ENCODE measurements around the gene MSANTD1. TPM values are rescaled to one million over a fixed set of nuclear protein-coding genes. Genes with fewer than 3 reads are reported as not detected.

The MSANTD1 gene
- total and polyA plus RNA-seq, 10 of the 15 experiments (the other 5 are each of a cell fraction or from before 2014, with no cell fraction given), result 0.07 to 0.87 (median 0.22) TPM; not detected in 2

DNA sequence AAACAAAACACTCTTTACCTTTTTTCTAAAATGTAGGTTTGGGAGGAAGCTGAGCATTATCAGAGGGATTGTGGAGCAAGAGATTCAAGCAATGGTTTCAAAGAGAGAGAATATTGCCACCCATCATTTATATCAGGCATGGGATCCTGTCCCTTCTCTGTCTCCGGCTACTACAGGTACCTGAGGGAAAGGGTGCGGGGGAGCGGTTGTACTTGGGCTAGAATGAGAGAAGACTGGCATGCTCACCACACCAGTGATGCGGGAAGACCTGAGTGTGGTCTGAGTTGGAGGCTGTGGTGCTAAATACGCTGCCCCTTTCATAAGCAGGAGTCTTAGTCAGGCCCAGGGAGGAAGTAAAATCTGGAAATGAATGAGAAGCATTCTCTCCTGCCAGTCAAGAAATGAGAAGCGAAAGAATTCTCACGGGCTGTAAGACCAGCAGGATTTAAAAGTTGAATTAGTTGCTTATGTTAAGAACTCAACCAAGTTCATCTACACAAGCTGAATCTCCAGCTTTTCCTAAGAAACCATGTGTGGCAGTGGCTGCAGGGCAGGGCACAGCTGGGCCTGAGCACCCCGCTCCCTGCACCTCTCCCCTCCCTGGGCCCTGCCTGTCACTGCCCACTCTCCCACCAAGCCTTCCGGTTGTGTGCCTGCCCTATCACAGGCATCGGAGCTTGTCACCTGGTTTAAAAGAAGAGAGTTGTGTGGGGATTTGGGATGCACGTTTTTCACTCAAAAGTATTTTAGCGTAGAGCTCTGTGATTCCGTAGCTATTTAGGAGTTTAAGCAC, 24.8 kb upstream of the MSANTD1 start (continued):
- TF ChIP-seq, protein P1, sequence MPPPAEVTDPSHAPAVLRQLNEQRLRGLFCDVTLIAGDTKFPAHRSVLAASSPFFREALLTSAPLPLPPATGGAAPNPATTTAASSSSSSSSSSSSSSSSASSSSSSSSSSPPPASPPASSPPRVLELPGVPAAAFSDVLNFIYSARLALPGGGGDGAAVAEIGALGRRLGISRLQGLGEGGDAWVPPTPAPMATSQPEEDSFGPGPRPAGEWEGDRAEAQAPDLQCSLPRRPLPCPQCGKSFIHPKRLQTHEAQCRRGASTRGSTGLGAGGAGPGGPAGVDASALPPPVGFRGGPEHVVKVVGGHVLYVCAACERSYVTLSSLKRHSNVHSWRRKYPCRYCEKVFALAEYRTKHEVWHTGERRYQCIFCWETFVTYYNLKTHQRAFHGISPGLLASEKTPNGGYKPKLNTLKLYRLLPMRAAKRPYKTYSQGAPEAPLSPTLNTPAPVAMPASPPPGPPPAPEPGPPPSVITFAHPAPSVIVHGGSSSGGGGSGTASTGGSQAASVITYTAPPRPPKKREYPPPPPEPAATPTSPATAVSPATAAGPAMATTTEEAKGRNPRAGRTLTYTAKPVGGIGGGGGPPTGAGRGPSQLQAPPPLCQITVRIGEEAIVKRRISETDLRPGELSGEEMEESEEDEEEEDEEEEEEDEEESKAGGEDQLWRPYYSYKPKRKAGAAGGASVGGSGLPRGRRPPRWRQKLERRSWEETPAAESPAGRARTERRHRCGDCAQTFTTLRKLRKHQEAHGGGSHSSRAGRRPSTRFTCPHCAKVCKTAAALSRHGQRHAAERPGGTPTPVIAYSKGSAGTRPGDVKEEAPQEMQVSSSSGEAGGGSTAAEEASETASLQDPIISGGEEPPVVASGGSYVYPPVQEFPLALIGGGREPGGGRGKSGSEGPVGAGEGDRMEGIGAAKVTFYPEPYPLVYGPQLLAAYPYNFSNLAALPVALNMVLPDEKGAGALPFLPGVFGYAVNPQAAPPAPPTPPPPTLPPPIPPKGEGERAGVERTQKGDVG (CRISPR knock-in tag; IDR thresholded peaks at IDR 0.05), result no peak
- TF ChIP-seq CREB1 (IDR thresholded peaks at IDR 0.05; ENCODE audit: low read depth) (no peak), SMC3 (IDR thresholded peaks at IDR 0.05; ENCODE audit: borderline replicate concordance, low read length) (no peak)

DNA sequence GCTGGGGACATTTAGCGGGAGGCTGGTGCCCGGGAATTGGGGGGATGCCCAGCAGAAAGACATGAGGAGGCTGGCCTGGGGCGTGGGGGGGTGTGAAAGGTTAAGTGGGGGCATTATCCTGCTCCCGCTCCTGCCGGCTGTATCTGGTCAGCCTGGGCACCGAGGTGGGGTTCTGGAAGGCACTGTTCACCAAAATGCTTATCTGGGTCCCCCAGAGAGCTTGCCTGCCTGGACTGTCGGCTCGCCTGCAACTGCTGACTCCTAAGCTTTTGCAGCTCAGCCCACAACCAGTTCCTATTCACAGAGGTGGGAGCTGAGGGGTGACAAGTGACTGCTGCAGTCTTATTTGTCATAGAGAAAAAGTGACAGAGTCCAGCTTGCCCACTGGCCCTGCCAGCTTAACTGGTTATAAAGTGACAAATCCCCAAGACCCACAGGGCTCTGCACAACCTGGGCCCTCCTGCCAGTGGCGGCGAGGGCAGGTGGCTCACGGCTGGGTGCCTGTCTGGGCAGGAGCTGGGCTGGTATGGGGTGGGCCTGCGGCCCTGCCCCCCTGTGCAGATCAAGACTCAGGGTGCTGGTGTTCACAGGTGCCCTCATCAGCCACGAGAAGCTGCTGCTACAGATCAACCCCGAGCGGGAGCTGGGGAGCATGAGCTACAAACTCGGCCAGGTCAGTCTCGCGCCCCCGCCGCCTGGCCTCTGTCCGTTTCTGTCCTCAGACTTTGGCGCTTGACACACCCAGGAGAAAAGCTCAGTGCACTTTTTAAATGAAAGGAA, 23.7 kb upstream of the MSANTD1 start:
- no peak for TF ChIP-seq SREBF2 (IDR thresholded peaks at IDR 0.05; ENCODE audit: low read length)
- TF ChIP-seq, protein P2, sequence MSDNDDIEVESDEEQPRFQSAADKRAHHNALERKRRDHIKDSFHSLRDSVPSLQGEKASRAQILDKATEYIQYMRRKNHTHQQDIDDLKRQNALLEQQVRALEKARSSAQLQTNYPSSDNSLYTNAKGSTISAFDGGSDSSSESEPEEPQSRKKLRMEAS (IDR thresholded peaks at IDR 0.05; ENCODE audit: low read depth, low read length), result no peak
- TF ChIP-seq NBN (IDR thresholded peaks at IDR 0.05), result no peak
- no peak for TF ChIP-seq WRNIP1 (IDR thresholded peaks at IDR 0.05; ENCODE audit: borderline replicate concordance, low read depth, low read length)
- no peak for TF ChIP-seq ZNF217 (IDR thresholded peaks at IDR 0.05)
- no peak for TF ChIP-seq NR2C2 (IDR thresholded peaks at IDR 0.05; ENCODE audit: borderline replicate concordance, control insufficient read depth, insufficient read length, low read depth)
- TF ChIP-seq HDGF (IDR thresholded peaks at IDR 0.05), result no peak
- TF ChIP-seq CEBPB (IDR thresholded peaks at IDR 0.05; ENCODE audit: borderline replicate concordance in 1 of 2, low read depth in 2 of 2, low read length in 2 of 2), result no peak
- TF ChIP-seq EED (IDR thresholded peaks at IDR 0.05; ENCODE audit: low read depth), result no peak
- no peaks in the 10 kb centered on the region for H3K9me3 ChIP-seq (replicated peaks; ENCODE audit: control insufficient read depth, insufficient read depth, low read length)
- RAD21 ChIA-PET (ENCODE audit: unreplicated experiment), result no interaction called here
- no peak for ATAC-seq
- no peak for DNase-seq (ENCODE audit: low read depth, low spot score)
- H2AFZ ChIP-seq (ENCODE audit: control insufficient read depth, low read depth, low read length), result no peak overlapping the region
- CTCF ChIA-PET, result interaction anchor here (0.6 to 1.8 kb wide), 4 partner anchors 19 to 255 kb away, joined by 3 to 5 read pairs (median 4); no protein-coding TSS in a partner anchor
- FAIRE-seq, result no peak
- H3K27ac ChIP-seq (ENCODE audit: control insufficient read depth, insufficient read depth), result no peak overlapping the region
- no peaks in the 10 kb centered on the region for H3K4me1 ChIP-seq (ENCODE audit: control insufficient read depth, insufficient read depth, low read length)
- BruUV-seq (replicated peaks), result no TSS peak
- no peak overlapping the region for H3K4me3 ChIP-seq
- H3K36me3 ChIP-seq (ENCODE audit: control insufficient read depth in 2 of 2, insufficient read depth in 2 of 2, low read length in 1 of 2), result peaks cover 46 to 55% of the 10 kb centered on the region in 2 experiments
- intact Hi-C loops (cut with micrococcal nuclease; ENCODE audit: unreplicated experiment) (no loop called here), in situ Hi-C loops (cut with MboI) (no loop called here)
- no peaks in the 10 kb centered on the region for H3K79me2 ChIP-seq (ENCODE audit: control insufficient read depth, insufficient read depth, low read length)
- H3K9ac ChIP-seq (ENCODE audit: control insufficient read depth, insufficient read depth, low read length), result no peak overlapping the region
- SMC1A ChIA-PET (ENCODE audit: uncharacterized antibody, unreplicated experiment), result interaction anchor here (0.6 to 1.1 kb wide), 2 partner anchors 12 to 528 kb away, joined by 3 read pairs; no protein-coding TSS in a partner anchor
- no peak overlapping the region for H3K4me2 ChIP-seq (ENCODE audit: control insufficient read depth, insufficient read depth)
- no peaks in the 10 kb centered on the region for H4K20me1 ChIP-seq (ENCODE audit: control insufficient read depth, insufficient read depth)
- 91% methylated on average over 22 of the region's 22 CpGs for WGBS (ENCODE audit: insufficient coverage, insufficient replicate concordance, low lambda C conversion rate, missing lambda C conversion rate)
- no peaks in the 10 kb centered on the region for H3K27me3 ChIP-seq (replicated peaks in 1 of 2; ENCODE audit: control insufficient read depth in 2 of 2, insufficient read depth in 2 of 2, low read length in 1 of 2)
- POLR2A ChIA-PET, result no interaction called here
